Calu3 (cell line): ENCODE data around the gene DIS3L2. TPM values are rescaled to one million over a fixed set of nuclear protein-coding genes. Genes with fewer than 3 reads are reported as not detected.

Source experiments
- BruUV-seq: library from RNA; stranded (reverse); fragments of 400-500 nt; replicated peaks from 2 replicates; lab custom pipeline; 2021; lab: Mats Ljungman, UMichigan
- CTCF ChIA-PET: fragments of 300-600 bp; sonication (Branson Sonifier 250); formaldehyde crosslinking; loops from one replicate; lab custom pipeline; 2022; ENCODE audit warnings: antibody characterized with exemption; lab: Charles Lee
- DNase-seq: peaks from one replicate; pipeline ENCODE4 v3.0.0; 2022
- H3K27ac Mint-ChIP-seq: one replicate; pipeline ENCODE4 v1.8.0; 2022; ENCODE audit warnings: mixed read lengths; ENCODE audit not compliant: unreplicated experiment
- H3K27me3 Mint-ChIP-seq: one replicate; pipeline ENCODE4 v1.8.0; 2022; ENCODE audit warnings: mixed read lengths; ENCODE audit not compliant: unreplicated experiment
- H3K36me3 Mint-ChIP-seq: one replicate; pipeline ENCODE4 v1.8.0; 2022; ENCODE audit warnings: mild to moderate bottlenecking, moderate library complexity, mixed read lengths; ENCODE audit not compliant: insufficient read depth, unreplicated experiment
- H3K4me1 Mint-ChIP-seq: one replicate; pipeline ENCODE4 v1.8.0; 2022; ENCODE audit warnings: mild to moderate bottlenecking, low read depth, mixed read lengths; ENCODE audit not compliant: unreplicated experiment
- H3K4me3 Mint-ChIP-seq: one replicate; pipeline ENCODE4 v1.8.0; 2022; ENCODE audit warnings: mild to moderate bottlenecking, low read depth, moderate library complexity, mixed read lengths; ENCODE audit not compliant: unreplicated experiment
- H3K9me3 Mint-ChIP-seq: one replicate; pipeline ENCODE4 v1.8.0; 2022; ENCODE audit warnings: low read depth, mixed read lengths; ENCODE audit not compliant: unreplicated experiment
- intact Hi-C: fragments of 100-400 bp; cut with micrococcal nuclease; formaldehyde crosslinking; loops from one replicate; pipeline ENCODE4 v1.10.0; 2022; ENCODE audit not compliant: unreplicated experiment
- total RNA-seq: library from RNA; stranded (reverse); gene quantifications from 2 replicates; pipeline ENCODE4 v1.2.3, GENCODE V29; 2022
- TF ChIP-seq, protein P1 (sequence below): fragments of 200-600 bp; IDR thresholded peaks from one replicate; pipeline ENCODE4 v1.8.0; 2022; ENCODE audit warnings: antibody characterized with exemption; ENCODE audit not compliant: unreplicated experiment

DIS3L2 gene
- total RNA-seq, 1 experiment from 2014 or later: 46.0 TPM

DNA sequence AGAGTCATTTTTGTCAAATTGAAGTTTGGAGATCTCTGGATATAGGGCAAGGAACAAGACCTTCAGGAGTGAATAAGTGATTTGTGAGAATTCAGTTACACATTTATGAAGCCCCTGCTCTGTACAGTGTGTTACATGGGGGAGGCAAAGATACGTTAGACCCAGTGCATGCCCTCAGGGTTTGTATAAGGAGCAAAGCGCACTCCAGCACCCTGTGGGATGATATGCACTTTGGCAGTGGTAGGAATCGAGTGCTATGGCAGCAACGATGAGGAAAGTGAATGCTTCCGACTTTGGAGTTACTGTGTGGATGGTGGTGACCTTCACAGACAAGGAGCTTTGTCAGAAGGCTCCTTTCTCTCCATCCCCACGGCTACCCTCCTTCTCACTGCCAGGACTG lies 342.7 kb downstream of the DIS3L2 start:
- intact Hi-C loops: no loop called here
- H3K4me1 Mint-ChIP-seq: peaks cover 9% of the 10 kb centered on the region
- BruUV-seq: no TSS peak
- no peak overlapping the region for H3K4me3 Mint-ChIP-seq
- no peaks in the 10 kb centered on the region for H3K9me3 Mint-ChIP-seq
- TF ChIP-seq, protein P1, sequence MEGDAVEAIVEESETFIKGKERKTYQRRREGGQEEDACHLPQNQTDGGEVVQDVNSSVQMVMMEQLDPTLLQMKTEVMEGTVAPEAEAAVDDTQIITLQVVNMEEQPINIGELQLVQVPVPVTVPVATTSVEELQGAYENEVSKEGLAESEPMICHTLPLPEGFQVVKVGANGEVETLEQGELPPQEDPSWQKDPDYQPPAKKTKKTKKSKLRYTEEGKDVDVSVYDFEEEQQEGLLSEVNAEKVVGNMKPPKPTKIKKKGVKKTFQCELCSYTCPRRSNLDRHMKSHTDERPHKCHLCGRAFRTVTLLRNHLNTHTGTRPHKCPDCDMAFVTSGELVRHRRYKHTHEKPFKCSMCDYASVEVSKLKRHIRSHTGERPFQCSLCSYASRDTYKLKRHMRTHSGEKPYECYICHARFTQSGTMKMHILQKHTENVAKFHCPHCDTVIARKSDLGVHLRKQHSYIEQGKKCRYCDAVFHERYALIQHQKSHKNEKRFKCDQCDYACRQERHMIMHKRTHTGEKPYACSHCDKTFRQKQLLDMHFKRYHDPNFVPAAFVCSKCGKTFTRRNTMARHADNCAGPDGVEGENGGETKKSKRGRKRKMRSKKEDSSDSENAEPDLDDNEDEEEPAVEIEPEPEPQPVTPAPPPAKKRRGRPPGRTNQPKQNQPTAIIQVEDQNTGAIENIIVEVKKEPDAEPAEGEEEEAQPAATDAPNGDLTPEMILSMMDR: no peak
- DNase-seq: no peak
- peaks cover 4% of the 10 kb centered on the region for H3K36me3 Mint-ChIP-seq
- no peak overlapping the region for H3K27ac Mint-ChIP-seq
- H3K27me3 Mint-ChIP-seq: no peaks in the 10 kb centered on the region
- CTCF ChIA-PET: interaction anchor here (0.5 kb wide), 1 partner anchor 16 kb away, joined by 3 read pairs; no protein-coding TSS in a partner anchor

- CTCF ChIA-PET: interaction anchor here (0.7 to 1.0 kb wide), 2 partner anchors 17 to 273 kb away, joined by 3 to 4 read pairs; no protein-coding TSS in a partner anchor
- Mint-ChIP-seq H3K36me3 (no peaks in the 10 kb centered on the region), H3K4me1 (no peaks in the 10 kb centered on the region), H3K9me3 (no peaks in the 10 kb centered on the region), H3K27ac (no peak overlapping the region), H3K4me3 (no peak overlapping the region), H3K27me3 (no peaks in the 10 kb centered on the region)
- no TSS peak for BruUV-seq
- TF ChIP-seq, protein P1: no peak
- intact Hi-C loops: no loop called here
- DNase-seq: no peak
Observed at GRCh38 chr2:232306741-232307305, 345.3 kb downstream of the DIS3L2 start.

- CTCF ChIA-PET: no interaction called here
- BruUV-seq: no TSS peak
Observed at GRCh38 chr2:232307854-232308253, 346.3 kb downstream of the DIS3L2 start.

GRCh38 chr2:232308986-232309385 lies 347.5 kb downstream of the DIS3L2 start:
- TF ChIP-seq, protein P1: no peak
- H3K4me3 Mint-ChIP-seq: no peak overlapping the region
- no peaks in the 10 kb centered on the region for H3K36me3 Mint-ChIP-seq
- intact Hi-C loops: no loop called here
- no TSS peak for BruUV-seq
- peaks cover 2% of the 10 kb centered on the region for H3K9me3 Mint-ChIP-seq
- H3K27ac Mint-ChIP-seq: no peak overlapping the region
- no peaks in the 10 kb centered on the region for H3K27me3 Mint-ChIP-seq
- CTCF ChIA-PET: no interaction called here
- DNase-seq: no peak
- no peaks in the 10 kb centered on the region for H3K4me1 Mint-ChIP-seq

More at GRCh38 chr2:232307854-232308253, 346.3 kb downstream of the DIS3L2 start:
- Mint-ChIP-seq H3K4me3 (no peak overlapping the region), H3K27me3 (no peaks in the 10 kb centered on the region), H3K9me3 (peaks cover 2% of the 10 kb centered on the region), H3K36me3 (no peaks in the 10 kb centered on the region), H3K27ac (no peak overlapping the region), H3K4me1 (no peaks in the 10 kb centered on the region)
- TF ChIP-seq, protein P1: no peak
- intact Hi-C loops: no loop called here
- no peak for DNase-seq
